T47D (cell line): ENCODE results near the gene PLXND1.
"Not testable (repeated sequence)": the region's sequence is repeated elsewhere in the genome, so short reads cannot be mapped to it uniquely, and the experiment has no call there.

Experiments
- DNase-seq, 2 experiments: peaks; one replicate each; pipeline versions ENCODE4 v3.0.0 to v3.0.0-alpha.2; 2011 to 2012; ENCODE audit warnings: low read depth in 1 of 2, low spot score in 1 of 2
- JUND ChIP-seq: IDR thresholded peaks from 2 replicates; pipeline ENCODE4 v1.6.1; 2012; ENCODE audit warnings: low read depth
- in situ Hi-C: cut with HindIII; loops from 2 replicates; pipeline ENCODE4 v1.10.0; 2016; ENCODE audit warnings: low sequenced_read_pairs, low pct_unique_long_range_greater_than_20kb

Gene PLXND1

GRCh38 chr3:129606636-129607390, at the start of gene PLXND1:
Gene PLXND1, minus strand, starts transcription at chr3:129606676. Its CDS starts 37 bp downstream, at chr3:129606639.
- no peak for TF ChIP-seq JUND
- DNase-seq: peak; percentile 66 to 76
- in situ Hi-C loops: no loop called here

GRCh38 chr3:129655291-129655700, 48.8 kb upstream of the PLXND1 start:
- TF ChIP-seq JUND: no peak
- DNase-seq: no peak
- in situ Hi-C loops: no loop called here

- no peak for DNase-seq
- no peak for TF ChIP-seq JUND
Measured at GRCh38 chr3:129654131-129654530, 47.7 kb upstream of the PLXND1 start.

GRCh38 chr3:129653019-129653418, 46.5 kb upstream of the PLXND1 start:
- no peak for TF ChIP-seq JUND
- in situ Hi-C loops: no loop called here
- DNase-seq: no peak

More at GRCh38 chr3:129654131-129654530, 47.7 kb upstream of the PLXND1 start:
- in situ Hi-C loops: no loop called here

- in situ Hi-C loops: no loop called here
- TF ChIP-seq JUND: no peak
- peak in 1 of 2 experiments; percentile 52 for DNase-seq
Measured at GRCh38 chr3:129651435-129652202, 45.1 kb upstream of the PLXND1 start.

GRCh38 chr3:129650256-129650872, 43.9 kb upstream of the PLXND1 start:
- peak in 1 of 2 experiments; percentile 82 for DNase-seq
- in situ Hi-C loops: no loop called here
- TF ChIP-seq JUND: no peak

- in situ Hi-C loops: no loop called here
- no peak for DNase-seq
- no peak for TF ChIP-seq JUND
Measured at GRCh38 chr3:129648391-129648790, 41.9 kb upstream of the PLXND1 start.

- no peak for DNase-seq
- in situ Hi-C loops: no loop called here
Measured at GRCh38 chr3:129645286-129645685, 38.8 kb upstream of the PLXND1 start.

GRCh38 chr3:129644836-129645235, 38.4 kb upstream of the PLXND1 start:
- TF ChIP-seq JUND: no peak
- peak in 1 of 2 experiments; percentile 76 for DNase-seq
- in situ Hi-C loops: no loop called here

More at GRCh38 chr3:129645286-129645685, 38.8 kb upstream of the PLXND1 start:
- no peak for TF ChIP-seq JUND

GRCh38 chr3:129641567-129642260, 35.2 kb upstream of the PLXND1 start:
- in situ Hi-C loops, DNase-seq: not testable (repeated sequence)

GRCh38 chr3:129640985-129641384, 34.5 kb upstream of the PLXND1 start:
- in situ Hi-C loops, DNase-seq: not testable (repeated sequence)

- no peak for TF ChIP-seq JUND
- no peak for DNase-seq
- in situ Hi-C loops: no loop called here
Measured at GRCh38 chr3:129638481-129638880, 32.0 kb upstream of the PLXND1 start.
